HepG2 (cell line): ENCODE results near the gene PCBP4. TPM values are rescaled to one million over a fixed set of nuclear protein-coding genes. Genes with fewer than 3 reads are reported as not detected.

Source experiments
- ATAC-seq: fragments of 200-7000 bp; cut with Tn5 transposase; 3 replicates; pipeline ENCODE4 v1.9.1; 2020; ENCODE audit warnings: mild to moderate bottlenecking, moderate library complexity
- BruUV-seq: library from RNA; stranded (reverse); fragments of 400-500 nt; replicated peaks from 2 replicates; lab custom pipeline; 2021; lab: Mats Ljungman, UMichigan
- CTCF ChIA-PET: fragments of 300-600 bp; formaldehyde crosslinking; extraction: SDS; loops from one replicate; lab custom pipeline; 2021; ENCODE audit warnings: low total read pairs, inconsistent platforms, low intra/inter-chr PET ratio; lab: Yijun Ruan, JAX
- POLR2A ChIA-PET: fragments of 350-600 bp; sonication (Branson Sonifier 250); formaldehyde crosslinking; loops from one replicate; lab custom pipeline; 2020; ENCODE audit warnings: antibody characterized with exemption, inconsistent platforms; lab: Yijun Ruan, JAX
- DNase-seq: peaks from one replicate; pipeline ENCODE4 v3.0.0-alpha.2; 2015; ENCODE audit warnings: low spot score
- FAIRE-seq: peaks from 3 replicates; lab custom pipeline; 2011; peaks lifted over from hg19 to GRCh38; lab: Jason Lieb, UNC
- H2AFZ ChIP-seq: one replicate; pipeline ENCODE4 v1.6.1; 2011; ENCODE audit warnings: low read length, inconsistent platforms
- H3K27ac ChIP-seq: fragments of 300-600 bp; 3 replicates; pipeline ENCODE4 v1.8.0; 2011; ENCODE audit warnings: mixed run types, mild to moderate bottlenecking, mixed read lengths, low read length, inconsistent platforms; ENCODE audit not compliant: insufficient read depth; ENCODE audit errors: extremely low read length
- H3K27me3 ChIP-seq, 2 experiments: fragments of 200-600 bp in 1 of 2; 2 replicates in 1 of 2; 3 replicates in 1 of 2; pipeline versions ENCODE4 v1.6.0 to v1.8.0; 2011; ENCODE audit warnings: low read length in 2 of 2, mild to moderate bottlenecking in 2 of 2, moderate library complexity in 2 of 2, inconsistent platforms in 1 of 2; ENCODE audit not compliant: insufficient read depth in 2 of 2, control insufficient read depth in 1 of 2
- H3K36me3 ChIP-seq, 2 experiments: fragments of 200-600 bp in 1 of 2; replicated peaks in 1 of 2; 2 replicates in 1 of 2; 3 replicates in 1 of 2; pipeline versions ENCODE4 v1.5.1 to v1.8.0; 2011; ENCODE audit warnings: low read length in 2 of 2, inconsistent platforms in 1 of 2; ENCODE audit not compliant: insufficient read depth in 2 of 2, control insufficient read depth in 1 of 2
- H3K4me1 ChIP-seq: 2 replicates; pipeline ENCODE4 v1.5.1; 2012; ENCODE audit warnings: low read length, inconsistent platforms; ENCODE audit not compliant: insufficient read depth
- H3K4me2 ChIP-seq: 2 replicates; pipeline ENCODE4 v1.6.0; 2011; ENCODE audit warnings: low read depth, low read length, inconsistent platforms
- H3K4me3 ChIP-seq, 3 experiments: fragments of 200-600 bp in 1 of 3; sonication (generic), shearing (Covaris generic) in 1 of 3; replicated peaks in 1 of 3; 2 replicates each; pipeline ENCODE4 v1.5.1; 2011 to 2016; ENCODE audit warnings: low read length in 3 of 3, inconsistent platforms in 2 of 3, low read depth in 2 of 3, mild to moderate bottlenecking in 2 of 3, control low read depth in 1 of 3, mixed read lengths in 1 of 3; ENCODE audit not compliant: insufficient read depth in 1 of 3
- H3K79me2 ChIP-seq: one replicate; pipeline ENCODE4 v1.6.1; 2011; ENCODE audit warnings: low read length, inconsistent platforms; ENCODE audit not compliant: insufficient read depth
- H3K9ac ChIP-seq: 2 replicates; pipeline ENCODE4 v1.6.0; 2011; ENCODE audit warnings: mild to moderate bottlenecking, low read depth, low read length, inconsistent platforms; ENCODE audit not compliant: insufficient read depth
- H3K9me3 ChIP-seq: 2 replicates; pipeline ENCODE4 v1.5.1; 2012; ENCODE audit warnings: mild to moderate bottlenecking, low read length
- H4K20me1 ChIP-seq: 2 replicates; pipeline ENCODE4 v1.6.0; 2011; ENCODE audit warnings: inconsistent platforms, mild to moderate bottlenecking, low read length, moderate library complexity; ENCODE audit not compliant: insufficient read depth
- CAMTA2 ChIP-seq: sonication (generic); formaldehyde crosslinking; IDR thresholded peaks from 2 replicates; pipeline ENCODE4 v1.4.0; 2020; ENCODE audit warnings: mild to moderate bottlenecking, missing genetic modification reagents, borderline replicate concordance
- KAT7 ChIP-seq: IDR thresholded peaks from 2 replicates; pipeline ENCODE4 v1.6.1; 2018; ENCODE audit warnings: borderline replicate concordance, missing compliant biosample characterization
- MEIS1 ChIP-seq: sonication (generic); formaldehyde crosslinking; IDR thresholded peaks from 2 replicates; pipeline ENCODE4 v1.9.0; 2021; ENCODE audit warnings: mild to moderate bottlenecking, missing genetic modification reagents, moderate library complexity, borderline replicate concordance
- PHB2 ChIP-seq: fragments of 450-650 bp; IDR thresholded peaks from 2 replicates; pipeline ENCODE4 v1.6.1; 2018; ENCODE audit not compliant: partially characterized antibody
- SOX5 ChIP-seq: IDR thresholded peaks from 2 replicates; pipeline ENCODE4 v1.6.1; 2016; ENCODE audit warnings: borderline replicate concordance
- ZNF335 ChIP-seq: sonication (generic); formaldehyde crosslinking; IDR thresholded peaks from 2 replicates; pipeline ENCODE4 v1.4.0; 2020; ENCODE audit warnings: missing genetic modification reagents
- ZNF549 ChIP-seq: sonication (generic); formaldehyde crosslinking; IDR thresholded peaks from 2 replicates; pipeline ENCODE4 v1.5.0; 2020; ENCODE audit warnings: missing genetic modification reagents
- ZNF563 ChIP-seq: sonication (generic); formaldehyde crosslinking; IDR thresholded peaks from 2 replicates; pipeline ENCODE4 v1.8.0; 2022; ENCODE audit warnings: mild to moderate bottlenecking, moderate library complexity, missing genetic modification reagents
- ZNF572 ChIP-seq: sonication (generic); formaldehyde crosslinking; IDR thresholded peaks from 2 replicates; pipeline ENCODE4 v1.5.1; 2020; ENCODE audit warnings: mild to moderate bottlenecking, missing genetic modification reagents
- WGBS: methylation state at CpG from one replicate; pipeline ENCODE4 v1.1.6; 2017; ENCODE audit warnings: low lambda C conversion rate; 5-methylcytosine and 5-hydroxymethylcytosine counted together
- in situ Hi-C: cut with HindIII; loops from 2 replicates; pipeline ENCODE4 v1.10.0; 2017; ENCODE audit warnings: low pct_unique_long_range_greater_than_20kb; ENCODE audit not compliant: extremely low pct_ligation_motif_present
- intact Hi-C: fragments of 100-400 bp; cut with micrococcal nuclease; formaldehyde crosslinking; loops from one replicate; pipeline ENCODE4 v1.10.0; 2022; ENCODE audit not compliant: unreplicated experiment
- polyA plus RNA-seq, 8 experiments: library from polyadenylated mRNA; depleted of rRNA in 3 of 8; stranded (reverse) in 7 of 8; unstranded in 1 of 8; fragments of >200 nt; fragmentation: Illumina TruSeq in 4 of 8; extraction: Trizol in 4 of 8; gene quantifications; 2 replicates each; pipeline versions ENCODE4 v1.2.1 to v1.2.3, GENCODE V29; 2011 to 2016; ENCODE audit warnings: low read depth in 4 of 8, missing spikeins in 1 of 8, mixed read lengths in 1 of 8; ENCODE audit not compliant: insufficient read depth in 1 of 8
- total RNA-seq, 5 experiments: library from RNA; depleted of rRNA; stranded (reverse); fragments of >200 nt; fragmentation: Illumina TruSeq; extraction: Trizol; gene quantifications; 2 replicates each; pipeline ENCODE4 v1.2.3, GENCODE V29; 2016; ENCODE audit warnings: low read depth in 1 of 5
- TF ChIP-seq, protein P1 (sequence below): IDR thresholded peaks from 2 replicates; pipeline ENCODE4 v1.6.1; 2016; ENCODE audit warnings: missing biosample characterization, missing genetic modification reagents, low read depth
- TF ChIP-seq, protein P2 (sequence below): sonication (generic); formaldehyde crosslinking; IDR thresholded peaks from 2 replicates; pipeline ENCODE4 v1.4.0; 2020; ENCODE audit warnings: missing genetic modification reagents, borderline replicate concordance

The PCBP4 gene
- total and polyA plus RNA-seq, 2 of the 13 experiments (the other 11 are each of a cell fraction or from before 2014, with no cell fraction given) = 36.8 to 51.3 TPM

DNA sequence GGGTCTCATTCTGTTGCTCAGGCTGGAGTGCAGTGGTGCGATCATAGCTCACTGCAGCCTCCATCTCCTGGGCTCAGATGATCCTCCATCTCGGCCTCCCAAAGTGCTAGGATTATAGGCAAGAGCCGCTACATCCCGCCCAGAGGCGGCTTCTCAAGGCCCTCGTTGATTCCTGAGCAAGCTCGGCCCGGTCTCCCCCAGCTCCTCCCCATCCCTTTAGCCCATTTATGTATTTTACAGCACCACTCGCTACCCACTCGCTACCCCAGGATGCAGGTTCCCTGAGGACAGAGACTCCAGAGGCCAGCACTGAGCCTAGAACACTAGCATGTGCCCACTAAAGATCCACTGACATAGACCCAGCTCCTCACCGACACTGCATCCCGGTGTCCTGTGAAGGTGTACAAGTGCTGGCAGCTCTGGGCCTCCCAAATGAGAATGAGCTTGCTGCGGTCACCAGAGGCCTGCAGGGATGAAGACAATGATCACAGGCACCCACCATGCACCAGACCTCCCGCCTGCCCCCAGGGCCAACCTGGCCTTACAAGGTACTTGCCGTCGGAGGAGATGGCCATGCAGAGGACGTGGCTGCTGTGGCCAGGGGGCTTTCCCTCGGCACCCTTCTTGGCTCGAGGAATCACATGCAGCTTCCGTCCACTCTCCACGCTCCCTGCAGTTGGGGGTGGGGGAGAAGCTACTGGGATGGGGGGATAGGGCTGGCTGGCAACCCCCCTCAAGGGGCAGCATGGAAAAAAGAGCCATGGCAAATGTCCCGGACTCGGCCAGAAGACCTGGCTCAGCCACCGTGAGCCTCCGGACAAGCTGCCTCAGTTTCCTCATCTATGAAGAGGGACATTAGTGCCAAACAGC is 31.1 kb downstream of the PCBP4 start:
- Histone ChIP-seq H2AFZ (no peak overlapping the region), H3K4me2 (no peak overlapping the region), H3K27me3 (no peaks in the 10 kb centered on the region; a peak in 1 of 5 replicates), H3K9me3 (no peaks in the 10 kb centered on the region), H3K36me3 (peaks cover 21 to 59% of the 10 kb centered on the region in 2 experiments; a peak in 4 of 5 replicates), H3K4me1 (peaks cover 24% of the 10 kb centered on the region), H3K79me2 (peaks cover 26% of the 10 kb centered on the region), H3K27ac (no peak overlapping the region), H4K20me1 (no peaks in the 10 kb centered on the region; the same call in 1 of the 2 replicates), H3K9ac (no peak overlapping the region), H3K4me3 (no peak overlapping the region)
- TF ChIP-seq SOX5 (CRISPR knock-in tag) (no peak), PHB2 (no peak), MEIS1 (CRISPR knock-in tag) (no peak), CAMTA2 (CRISPR knock-in tag) (no peak), ZNF549 (CRISPR knock-in tag) (no peak), KAT7 (CRISPR knock-in tag) (no peak), ZNF563 (CRISPR knock-in tag) (no peak), ZNF335 (CRISPR knock-in tag) (no peak), ZNF572 (CRISPR knock-in tag) (no peak)
- TF ChIP-seq, protein P1, sequence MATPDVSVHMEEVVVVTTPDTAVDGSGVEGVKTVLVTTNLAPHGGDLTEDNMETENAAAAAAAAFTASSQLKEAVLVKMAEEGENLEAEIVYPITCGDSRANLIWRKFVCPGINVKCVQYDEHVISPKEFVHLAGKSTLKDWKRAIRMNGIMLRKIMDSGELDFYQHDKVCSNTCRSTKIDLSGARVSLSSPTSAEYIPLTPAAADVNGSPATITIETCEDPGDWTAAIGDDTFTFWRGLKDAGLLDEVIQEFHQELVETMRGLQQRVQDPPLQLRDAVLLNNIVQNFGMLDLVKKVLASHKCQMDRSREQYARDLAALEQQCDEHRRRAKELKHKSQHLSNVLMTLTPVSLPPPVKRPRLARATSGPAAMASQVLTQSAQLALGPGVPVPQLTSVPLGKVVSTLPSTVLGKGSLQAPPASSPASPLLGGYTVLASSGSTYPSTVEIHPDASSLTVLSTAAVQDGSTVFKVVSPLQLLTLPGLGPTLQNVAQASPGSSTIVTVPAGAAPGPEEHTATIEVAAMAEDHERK = no peak
- TF ChIP-seq, protein P2, sequence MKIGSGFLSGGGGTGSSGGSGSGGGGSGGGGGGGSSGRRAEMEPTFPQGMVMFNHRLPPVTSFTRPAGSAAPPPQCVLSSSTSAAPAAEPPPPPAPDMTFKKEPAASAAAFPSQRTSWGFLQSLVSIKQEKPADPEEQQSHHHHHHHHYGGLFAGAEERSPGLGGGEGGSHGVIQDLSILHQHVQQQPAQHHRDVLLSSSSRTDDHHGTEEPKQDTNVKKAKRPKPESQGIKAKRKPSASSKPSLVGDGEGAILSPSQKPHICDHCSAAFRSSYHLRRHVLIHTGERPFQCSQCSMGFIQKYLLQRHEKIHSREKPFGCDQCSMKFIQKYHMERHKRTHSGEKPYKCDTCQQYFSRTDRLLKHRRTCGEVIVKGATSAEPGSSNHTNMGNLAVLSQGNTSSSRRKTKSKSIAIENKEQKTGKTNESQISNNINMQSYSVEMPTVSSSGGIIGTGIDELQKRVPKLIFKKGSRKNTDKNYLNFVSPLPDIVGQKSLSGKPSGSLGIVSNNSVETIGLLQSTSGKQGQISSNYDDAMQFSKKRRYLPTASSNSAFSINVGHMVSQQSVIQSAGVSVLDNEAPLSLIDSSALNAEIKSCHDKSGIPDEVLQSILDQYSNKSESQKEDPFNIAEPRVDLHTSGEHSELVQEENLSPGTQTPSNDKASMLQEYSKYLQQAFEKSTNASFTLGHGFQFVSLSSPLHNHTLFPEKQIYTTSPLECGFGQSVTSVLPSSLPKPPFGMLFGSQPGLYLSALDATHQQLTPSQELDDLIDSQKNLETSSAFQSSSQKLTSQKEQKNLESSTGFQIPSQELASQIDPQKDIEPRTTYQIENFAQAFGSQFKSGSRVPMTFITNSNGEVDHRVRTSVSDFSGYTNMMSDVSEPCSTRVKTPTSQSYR = no peak
- ATAC-seq = no peak
- 97% methylated on average over 25 of the region's 25 CpGs for WGBS
- no TSS peak for BruUV-seq
- DNase-seq = no peak
- ChIA-PET POLR2A (no interaction called here), CTCF (no interaction called here)
- FAIRE-seq = no peak
- intact Hi-C loops (no loop called here), in situ Hi-C loops (no loop called here)
